Stimulated activated CD4-positive, alpha-beta T cell treated with anti-CD3 and anti-CD28 coated beads, Interleukin-2, amount 100 ng/mL, for 24 hours (primary cell): Measurements from ENCODE around the gene RBM8A.
"Not testable (repeated sequence)": the region's sequence is repeated elsewhere in the genome, so short reads cannot be mapped to it uniquely, and the experiment has no call there.

Experiments
- DNase-seq, 2 donors: peaks; one replicate each; pipeline ENCODE4 v3.0.0-alpha.2; 2020

Gene RBM8A

DNA sequence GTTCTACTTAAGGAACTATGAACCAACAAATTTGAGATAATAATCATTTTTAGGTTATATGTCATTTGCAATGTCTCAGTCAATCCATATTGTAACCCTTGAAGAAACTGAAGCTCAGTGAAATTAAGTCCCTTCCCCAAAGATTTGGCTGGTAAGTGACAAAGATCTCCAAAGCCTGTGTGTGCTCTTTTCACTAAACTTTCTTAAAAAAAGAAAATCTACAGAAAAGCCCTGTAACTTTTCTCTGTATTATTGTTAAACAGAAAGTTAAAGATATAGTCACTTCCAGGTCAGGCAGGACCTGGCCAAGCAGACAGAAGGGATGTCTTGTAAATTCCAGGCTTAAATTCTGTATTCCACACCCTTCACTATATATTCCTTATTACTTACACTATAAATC, 29.1 kb upstream of the RBM8A start:
- no peak for DNase-seq

DNA sequence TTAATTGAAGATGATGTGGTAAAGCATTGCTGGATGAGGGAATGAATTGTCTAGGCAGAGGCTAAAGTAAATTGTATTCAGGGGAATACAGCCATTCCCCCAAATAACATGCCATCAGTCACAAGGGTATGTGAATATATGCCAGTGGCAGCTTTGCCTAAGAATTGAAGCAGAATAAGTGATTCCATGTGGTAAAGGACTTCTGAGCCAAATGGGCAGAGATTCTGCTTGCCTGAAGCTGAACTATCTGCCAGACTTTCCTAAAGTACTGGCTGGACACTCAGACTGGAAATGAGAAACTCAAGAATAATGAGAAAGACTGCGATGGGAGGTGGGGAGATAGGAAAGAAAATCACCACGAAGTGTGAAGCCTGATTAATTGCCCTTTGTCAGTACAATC, 28.2 kb upstream of the RBM8A start:
- DNase-seq, result no peak

DNA sequence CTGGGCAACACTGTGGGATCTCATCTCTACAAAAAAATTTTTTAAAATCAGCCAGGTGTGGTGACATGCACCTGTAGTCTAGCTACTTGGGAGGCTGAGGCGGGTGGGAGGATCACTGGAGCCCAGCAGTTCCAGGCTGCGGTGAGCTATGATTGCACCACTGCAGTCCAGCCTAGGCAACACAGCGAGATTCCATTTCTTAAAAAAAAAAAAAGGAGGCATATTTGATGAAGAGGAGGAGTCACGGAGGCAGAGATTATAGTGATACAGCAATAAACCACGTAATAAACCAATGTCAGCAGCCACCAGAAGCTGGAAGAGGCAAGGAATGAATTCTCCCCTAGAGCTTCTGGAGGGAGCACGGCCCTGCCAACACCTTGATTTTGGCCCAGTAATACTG, 26.6 kb upstream of the RBM8A start:
- DNase-seq, result no peak

DNA sequence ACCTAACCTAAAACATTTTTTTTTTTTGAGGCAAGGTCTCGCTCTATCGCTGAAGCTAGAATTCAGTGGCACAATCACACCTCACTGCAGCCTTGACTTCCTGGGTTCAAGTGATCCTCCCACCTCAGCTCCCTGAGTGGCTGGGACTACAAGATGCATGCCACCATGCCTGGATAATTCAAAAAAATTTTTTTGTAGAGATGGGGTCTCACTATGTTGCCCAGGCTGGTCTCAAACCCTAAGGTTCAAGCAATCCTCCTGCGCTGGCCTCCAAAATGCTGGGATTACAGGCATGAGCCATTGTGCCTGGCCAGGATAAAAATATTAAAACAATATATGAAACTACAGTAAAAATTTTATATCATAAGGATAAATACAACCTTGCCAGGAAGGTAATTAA, 25.6 kb upstream of the RBM8A start:
- DNase-seq, result no peak

DNA sequence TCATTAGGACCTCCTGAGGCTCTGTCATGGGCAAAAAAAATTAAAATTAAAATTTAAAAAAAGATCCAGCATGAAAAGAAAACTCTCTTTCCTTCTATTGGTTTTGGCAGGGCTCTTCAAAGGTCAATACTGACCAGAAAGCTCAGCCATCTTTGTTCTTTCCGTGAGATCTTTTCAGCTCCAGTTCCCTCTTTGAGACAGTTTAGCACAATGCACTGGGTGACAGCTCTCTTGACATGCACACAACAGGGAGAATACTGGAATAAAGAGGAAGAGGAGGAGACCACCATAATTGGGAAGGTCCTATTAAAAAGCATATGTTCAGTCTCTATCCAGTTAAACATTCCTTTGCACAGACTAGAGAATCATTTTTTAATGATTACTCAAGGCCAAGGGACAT, 24.2 kb upstream of the RBM8A start:
- no peak for DNase-seq

DNA sequence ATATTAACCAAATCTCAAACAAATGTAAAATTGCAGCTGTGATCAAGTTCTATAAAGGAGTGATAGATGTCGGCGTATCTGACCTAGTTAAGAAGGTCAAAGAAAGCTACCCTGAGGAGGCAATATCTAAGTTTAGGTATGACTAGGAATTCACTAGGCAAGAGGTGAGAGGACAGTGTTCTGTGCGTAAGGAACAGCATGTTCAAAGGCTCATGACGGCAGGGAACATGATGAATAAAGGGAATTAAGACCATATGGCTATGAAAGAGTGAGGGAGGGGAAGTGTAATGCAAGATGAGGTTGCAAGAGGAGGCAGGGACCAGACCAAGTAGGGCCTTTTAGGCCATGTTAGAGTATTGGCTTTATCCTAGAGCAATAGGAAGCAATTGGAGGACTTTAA, 21.9 kb upstream of the RBM8A start:
- no peak for DNase-seq

DNA sequence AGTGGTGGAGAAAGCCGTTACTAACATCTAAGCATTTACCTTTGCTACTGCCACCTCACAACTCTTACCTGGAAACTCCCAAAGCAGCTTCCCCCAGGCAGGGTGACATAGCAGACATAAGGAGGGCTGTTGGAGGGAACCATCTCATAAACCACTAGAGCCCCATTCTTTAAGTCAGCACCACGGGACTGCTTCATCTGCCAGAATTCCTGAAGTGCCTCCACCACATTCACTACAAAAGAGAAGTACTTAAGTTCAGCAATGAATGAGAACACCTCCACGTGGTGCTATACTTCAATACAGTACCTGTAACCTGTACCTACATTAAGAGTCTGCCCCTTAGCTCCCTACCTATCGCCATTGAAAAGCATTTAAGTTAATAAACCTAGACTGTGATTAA, 20.3 kb upstream of the RBM8A start:
- DNase-seq, result no peak

DNA sequence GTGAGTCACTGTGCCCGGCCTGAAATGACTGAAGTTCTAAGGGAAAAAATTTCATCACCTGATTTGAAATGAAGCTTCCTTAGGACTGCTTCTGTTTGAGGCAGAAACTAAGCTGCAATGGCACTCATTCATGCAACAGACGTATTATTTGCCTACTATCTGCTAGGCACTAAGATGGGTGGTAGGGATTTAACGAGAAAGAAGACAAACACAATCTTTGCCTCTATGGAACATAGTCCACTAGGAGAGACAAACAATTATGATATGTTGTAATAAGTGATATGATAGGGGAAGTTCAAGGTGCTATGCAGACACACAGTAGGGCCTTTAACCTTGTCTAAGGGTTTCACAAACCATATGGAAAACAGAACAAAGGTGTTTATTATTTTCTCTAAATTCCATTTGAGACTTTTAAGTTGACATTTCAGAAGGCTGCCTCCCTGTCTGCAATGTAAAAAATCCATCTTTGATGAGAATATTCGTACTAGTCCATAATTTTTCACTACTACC, 19.2 kb upstream of the RBM8A start:
- DNase-seq, result no peak

DNA sequence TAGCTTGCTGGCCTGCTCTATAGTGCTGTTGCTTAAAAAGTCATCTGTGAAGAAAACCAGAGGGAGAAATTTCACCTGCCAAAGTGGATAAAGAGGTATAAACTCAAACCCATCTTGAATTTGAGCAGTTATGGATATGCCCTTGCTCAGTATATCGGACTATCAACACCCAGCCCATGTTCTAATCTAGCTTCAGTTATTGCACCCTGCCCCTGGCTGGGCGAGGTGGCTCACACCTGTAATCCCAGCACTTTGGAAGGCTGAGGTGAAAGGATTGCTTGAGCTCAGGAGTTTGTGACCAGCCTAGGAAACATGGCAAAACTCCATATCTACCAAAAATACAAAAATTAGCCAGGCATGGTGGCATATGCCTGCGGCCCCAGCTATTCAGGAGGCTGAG, 17.2 kb upstream of the RBM8A start:
- DNase-seq, result no peak

DNA sequence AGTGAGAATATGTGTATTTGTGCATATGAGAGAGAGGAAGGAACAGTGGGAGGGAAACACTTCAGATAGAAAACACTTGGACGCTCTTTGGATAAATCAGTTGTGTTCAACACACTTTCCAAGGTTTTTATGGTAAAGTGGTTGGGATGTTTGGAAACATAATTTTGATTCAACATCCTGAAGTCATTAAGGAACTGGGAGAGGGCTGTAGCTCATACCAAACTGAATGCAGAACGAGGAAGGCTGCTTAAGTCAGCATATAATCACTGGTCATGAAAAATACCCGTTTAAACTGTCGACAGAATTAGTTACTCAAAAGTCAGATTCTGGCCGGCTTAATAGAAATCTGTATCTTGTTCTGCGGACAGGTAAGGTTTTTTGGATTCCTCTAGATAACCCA, 15.6 kb upstream of the RBM8A start:
- no peak for DNase-seq

DNA sequence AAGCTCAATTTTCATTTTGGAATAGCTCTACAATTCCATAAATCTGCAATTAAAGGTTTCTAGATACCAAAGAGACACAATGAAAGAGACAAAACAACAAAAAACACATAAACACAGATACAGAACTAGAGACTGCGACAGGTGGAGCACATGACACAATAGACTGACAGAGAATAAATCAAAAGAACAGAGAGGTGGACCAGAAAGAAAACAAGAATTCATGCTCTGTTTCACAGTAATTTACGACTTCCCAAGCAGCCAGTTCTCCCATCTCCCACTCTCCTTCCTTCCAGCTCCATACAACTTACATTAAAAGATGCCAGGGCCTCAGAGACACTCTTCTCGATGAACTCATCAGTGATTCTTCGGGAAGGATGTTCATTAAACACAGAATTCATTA, 15.1 kb upstream of the RBM8A start:
- DNase-seq, result no peak

DNA sequence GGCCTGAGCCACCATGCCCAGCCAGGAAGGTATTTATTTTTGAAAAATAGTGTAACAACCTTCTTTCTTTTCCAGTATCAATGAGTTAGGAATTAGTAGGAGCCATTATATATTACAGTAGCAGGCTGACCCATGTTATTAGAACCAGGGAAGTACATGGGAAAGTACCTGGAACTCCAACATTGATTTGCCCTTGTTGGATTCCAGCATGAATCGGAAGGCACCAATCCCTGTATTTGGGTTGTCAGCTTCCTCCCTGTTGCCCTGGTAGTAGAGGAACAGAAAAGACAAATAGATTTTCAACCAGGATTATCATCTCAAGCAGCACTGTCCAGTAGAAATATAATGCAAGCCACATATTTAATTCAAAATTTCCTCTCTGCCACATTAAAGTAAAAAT, 10.2 kb upstream of the RBM8A start:
- no peak for DNase-seq

DNA sequence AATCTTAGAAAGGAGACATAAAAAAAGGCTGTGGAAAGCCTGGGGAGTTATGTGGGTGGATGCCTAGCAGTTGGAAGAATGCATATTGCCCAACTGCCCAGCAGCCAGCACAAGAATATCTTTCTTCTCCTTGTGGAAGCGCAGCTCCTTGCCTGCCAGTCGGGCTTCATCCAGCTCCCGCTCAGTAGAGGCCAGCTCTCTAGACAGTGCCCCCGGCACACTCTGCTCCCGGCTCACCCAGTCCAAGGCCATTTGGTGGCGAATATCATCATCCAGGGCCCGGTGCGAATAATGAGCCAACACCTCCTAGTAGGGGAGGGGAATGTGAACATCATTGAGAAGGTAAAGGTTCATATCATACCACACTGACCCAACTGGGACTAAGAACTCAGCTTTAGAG, 9.0 kb upstream of the RBM8A start:
- no peak for DNase-seq

DNA sequence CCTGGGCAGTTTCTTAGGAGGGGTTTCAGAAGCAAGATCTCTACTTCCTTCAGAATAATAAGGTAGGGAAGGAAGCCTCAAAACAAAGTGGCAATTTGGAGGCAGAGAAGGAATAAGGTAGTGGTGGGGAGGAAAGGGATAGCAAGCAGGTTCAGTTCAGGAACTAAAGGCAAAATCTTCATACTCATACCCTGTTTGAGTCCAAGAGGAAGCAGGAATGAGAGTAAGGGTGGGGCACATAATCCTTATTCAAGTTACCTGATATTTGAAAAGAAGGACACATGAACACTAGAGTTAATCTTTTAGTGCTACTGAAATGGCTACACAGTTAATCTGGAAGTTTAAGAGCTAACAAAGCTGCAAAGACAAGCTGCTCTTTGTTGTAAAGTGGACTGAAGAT, 8.4 kb upstream of the RBM8A start:
- no peak for DNase-seq

DNA sequence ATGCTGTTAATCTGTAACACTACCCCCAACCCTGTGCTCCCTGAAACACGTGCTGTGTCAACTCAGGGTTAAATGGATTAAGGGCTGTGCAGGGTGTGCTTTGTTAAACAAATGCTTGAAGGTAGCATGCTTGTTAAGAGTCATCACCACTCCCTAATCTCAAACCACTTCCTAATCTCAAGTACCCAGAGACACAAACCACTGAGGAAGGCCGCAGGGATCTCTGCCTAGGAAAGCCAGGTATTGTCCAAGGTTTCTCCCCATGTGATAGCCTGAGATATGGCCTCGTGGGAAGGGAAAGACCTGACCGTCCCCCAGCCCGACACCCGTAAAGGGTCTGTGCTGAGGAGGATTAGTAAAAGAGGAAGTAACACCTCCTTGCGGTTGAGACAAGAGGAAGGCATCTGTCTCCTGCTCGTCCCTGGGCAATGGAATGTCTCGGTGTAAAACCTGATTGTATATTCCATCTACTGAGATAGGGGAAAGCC, 5.3 kb upstream of the RBM8A start:
- DNase-seq, result peak in 1 of 2 donors; percentile 33

DNA sequence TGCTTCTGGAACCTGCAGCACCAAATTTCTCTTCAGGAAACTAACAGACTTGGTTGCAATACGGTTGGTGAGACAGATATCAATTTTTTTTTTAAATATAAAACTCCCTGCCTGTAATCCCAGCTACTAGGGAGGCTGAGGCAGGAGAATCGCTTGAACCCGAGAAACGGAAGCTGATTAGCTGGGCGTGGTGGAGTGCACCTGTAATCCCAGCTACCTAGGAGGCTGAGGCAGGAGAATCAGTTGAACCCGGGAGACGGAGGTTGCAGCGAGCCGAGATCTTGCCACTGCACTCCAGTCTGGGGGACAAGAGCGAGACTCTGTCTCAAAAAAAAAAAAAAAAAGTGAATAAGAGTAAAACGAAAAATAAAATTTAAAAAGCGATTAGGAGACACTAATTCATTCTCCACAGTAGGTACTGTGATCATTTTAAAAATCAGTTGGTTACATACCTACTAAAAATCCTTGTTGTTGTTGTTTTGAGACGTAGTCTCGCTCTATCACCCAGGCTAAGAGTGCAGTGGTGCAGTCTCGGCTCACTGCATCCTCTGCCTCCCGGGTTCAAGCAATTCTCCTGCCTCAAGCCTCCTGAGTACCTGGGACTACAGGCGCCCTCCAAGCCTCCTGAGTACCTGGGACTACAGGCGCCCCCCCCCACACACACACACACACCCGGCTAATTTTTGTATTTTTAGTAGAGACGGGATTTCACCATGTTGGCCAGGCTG, 796 bp upstream of the RBM8A start:
- DNase-seq, result peak in 1 of 2 donors; percentile 30

DNA sequence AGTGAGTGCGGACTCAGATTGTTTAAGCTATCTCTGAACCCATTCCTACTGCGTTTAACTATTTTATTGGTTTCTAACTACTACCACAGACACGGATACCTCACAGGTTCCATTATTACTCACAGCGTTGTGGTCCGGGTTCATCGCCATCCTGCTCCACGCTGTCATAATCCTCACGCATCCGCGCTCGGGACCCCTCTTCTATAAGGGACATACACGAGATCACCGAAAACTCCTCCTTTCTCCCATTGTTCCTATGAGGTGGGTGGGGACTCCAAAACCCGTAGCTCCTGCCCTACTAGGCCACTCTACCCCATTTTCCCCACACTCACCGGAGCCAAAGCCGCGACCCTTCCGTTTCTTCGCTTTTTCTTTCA, 610 bp downstream of the RBM8A start:
- peak; percentile 60 to 64 for DNase-seq

DNA sequence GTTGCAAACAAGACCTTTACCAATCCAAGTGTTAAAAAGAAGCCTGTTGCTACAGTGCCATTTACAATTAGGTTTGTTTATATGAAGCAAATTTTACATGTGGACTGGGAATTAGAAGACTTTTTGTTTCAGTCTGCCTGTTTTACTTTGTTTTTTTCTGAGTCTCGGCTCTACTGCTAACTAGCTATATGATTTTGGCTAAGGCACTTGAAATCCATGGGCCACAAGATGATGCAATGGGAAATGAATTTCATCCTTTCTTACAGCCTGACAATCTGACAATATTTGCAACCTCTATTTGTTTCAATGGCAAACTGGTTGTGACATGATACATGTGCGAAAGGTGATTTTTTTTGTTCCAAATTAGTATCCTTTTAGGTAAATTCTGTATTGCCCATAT, 5.0 kb downstream of the RBM8A start:
- DNase-seq, result no peak

DNA sequence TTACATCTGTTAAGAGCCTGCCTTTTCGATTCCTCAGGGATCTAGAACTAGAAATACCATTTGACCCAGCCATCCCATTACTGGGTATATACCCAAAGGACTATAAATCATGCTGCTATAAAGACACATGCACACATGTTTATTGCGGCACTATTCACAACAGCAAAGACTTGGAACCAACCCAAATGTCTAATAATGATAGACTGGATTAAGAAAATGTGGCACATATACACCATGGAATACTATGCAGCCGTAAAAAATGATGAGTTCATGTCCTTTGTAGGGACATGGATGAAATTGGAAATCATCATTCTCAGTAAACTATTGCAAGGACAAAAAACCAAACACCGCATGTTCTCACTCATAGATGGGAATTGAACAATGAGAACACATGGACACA, 7.0 kb downstream of the RBM8A start:
- not testable (repeated sequence) for DNase-seq

DNA sequence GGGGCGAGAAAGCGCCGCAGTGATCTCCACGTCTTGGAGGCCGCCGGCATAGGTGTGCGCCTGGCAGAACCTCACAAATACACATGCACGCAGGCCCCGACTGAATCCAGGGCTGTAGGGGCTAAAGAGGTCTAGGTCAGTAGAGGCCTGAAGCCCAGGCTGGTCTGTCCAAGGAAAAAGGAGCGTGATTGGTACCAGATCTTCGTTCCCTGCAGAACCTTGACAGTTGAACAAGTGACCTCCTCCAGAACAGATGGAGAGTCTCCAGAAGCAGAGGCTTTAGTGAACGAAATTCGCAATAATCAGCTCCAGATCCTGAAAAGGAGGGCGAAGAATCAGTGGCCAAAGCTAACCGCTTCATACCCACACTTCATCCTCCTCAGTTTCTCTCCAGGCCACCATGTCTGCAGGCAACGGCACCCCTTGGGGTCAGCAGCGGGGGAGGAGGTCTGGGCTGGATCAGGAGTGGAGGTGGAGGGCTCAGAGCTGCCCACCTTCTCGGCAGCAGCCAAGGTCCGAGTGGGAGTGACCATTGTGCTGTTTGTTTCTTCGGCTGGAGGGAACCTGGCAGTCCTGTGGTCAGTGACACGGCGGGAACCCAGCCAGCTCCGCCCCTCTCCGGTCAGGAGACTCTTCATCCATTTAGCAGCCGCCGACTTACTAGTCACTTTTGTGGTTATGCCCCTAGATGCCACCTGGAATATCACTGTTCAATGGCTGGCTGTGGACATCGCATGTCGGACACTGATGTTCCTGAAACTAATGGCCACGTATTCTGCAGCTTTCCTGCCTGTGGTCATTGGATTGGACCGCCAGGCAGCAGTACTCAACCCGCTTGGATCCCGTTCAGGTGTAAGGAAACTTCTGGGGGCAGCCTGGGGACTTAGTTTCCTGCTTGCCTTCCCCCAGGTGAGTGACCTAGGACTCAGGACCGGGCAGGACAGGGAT, 8.0 kb downstream of the RBM8A start:
- peak; percentile 27 to 35 for DNase-seq

DNA sequence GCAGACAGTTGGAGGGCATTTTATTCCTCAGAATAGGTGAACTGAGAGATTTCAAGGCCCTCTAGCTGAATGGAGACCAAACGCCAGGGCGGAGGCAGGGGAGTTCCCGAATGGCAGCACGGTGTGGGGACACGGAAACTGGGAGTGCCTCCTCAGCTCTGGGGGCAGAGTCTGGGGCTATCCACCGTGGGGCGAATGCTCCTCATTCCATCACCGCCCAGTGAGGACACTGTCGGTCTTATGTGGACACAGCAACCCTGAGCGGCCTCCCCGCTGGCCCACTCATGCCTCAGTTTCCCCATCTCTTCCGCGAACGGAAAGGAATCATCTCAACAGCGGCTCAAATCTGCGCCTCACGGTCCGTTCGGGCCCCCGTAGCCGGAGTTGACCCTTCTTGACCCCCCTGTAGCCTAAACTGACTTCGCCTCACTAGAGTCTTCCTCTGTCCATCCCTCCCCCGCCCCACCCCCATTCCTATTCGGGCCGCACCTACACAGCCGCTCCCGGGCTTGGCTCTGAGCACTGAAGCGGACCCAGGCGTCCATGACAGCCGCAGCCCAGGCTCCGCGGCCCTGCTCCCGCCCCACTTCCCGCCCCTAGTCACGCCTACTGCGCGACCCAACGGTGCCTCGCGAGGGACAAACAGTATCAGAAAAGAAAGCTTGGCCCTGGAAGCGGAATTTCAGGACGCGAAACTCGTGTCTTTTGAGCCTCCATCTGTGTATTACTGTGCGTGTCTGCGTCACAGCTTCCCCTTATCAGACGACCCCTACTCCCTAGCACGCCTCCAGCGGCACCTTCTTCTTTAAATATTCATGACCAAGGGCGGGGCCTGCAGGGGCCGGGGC, 8.9 kb downstream of the RBM8A start, which contains the start of gene PEX11B:
TSS of gene PEX11B (minus strand) at position 574 of the 848 bp plus-strand sequence. CDS start at position 545, 29 bp downstream.
- DNase-seq, result peak; percentile 93

DNA sequence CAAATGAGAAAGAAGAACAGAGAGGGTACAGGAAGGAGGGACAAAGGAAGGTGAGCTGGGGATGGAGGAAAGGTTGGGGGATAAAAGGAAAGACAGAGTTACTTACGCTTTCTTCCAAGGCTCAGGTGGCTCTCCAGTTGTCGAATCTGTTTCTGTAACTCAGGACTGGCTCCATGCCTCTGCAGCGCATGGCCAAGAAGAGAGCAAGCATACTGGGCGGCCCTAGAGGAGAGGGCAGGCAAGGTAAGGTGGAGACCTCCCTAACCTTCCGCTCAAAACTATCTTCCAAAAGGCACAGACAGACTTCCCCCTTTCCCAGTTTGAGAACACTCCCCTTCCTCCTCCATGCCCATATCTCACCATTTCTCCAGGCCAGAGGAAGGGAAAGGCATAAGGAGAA, 9.7 kb downstream of the RBM8A start:
- no peak for DNase-seq

DNA sequence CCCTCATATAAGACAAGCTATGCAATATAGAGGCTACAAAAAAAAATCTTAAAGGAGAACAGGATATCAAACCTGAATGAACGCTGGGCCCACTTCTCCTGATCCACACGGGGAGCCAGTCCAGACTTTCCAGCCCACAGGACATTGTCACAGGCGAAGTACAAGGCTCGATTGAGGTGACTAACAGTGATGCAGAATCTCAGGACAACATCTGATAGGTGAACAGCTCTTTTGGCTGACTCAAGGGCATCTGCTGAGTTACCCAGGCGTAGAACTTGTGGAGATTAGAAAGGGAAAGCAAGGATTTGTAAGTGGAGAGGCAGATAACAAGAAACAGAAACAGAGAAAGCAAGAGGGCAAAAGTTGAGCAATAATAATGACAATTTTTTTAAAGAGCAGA, 10.5 kb downstream of the RBM8A start:
- DNase-seq, result no peak
